ENCODE results near the gene ICAM2. TPM values are rescaled to one million over a fixed set of nuclear protein-coding genes. Genes with fewer than 3 reads are reported as not detected.

Gene ICAM2
- total RNA-seq, 1 donor from 2014 or later: 85.6 TPM

DNA sequence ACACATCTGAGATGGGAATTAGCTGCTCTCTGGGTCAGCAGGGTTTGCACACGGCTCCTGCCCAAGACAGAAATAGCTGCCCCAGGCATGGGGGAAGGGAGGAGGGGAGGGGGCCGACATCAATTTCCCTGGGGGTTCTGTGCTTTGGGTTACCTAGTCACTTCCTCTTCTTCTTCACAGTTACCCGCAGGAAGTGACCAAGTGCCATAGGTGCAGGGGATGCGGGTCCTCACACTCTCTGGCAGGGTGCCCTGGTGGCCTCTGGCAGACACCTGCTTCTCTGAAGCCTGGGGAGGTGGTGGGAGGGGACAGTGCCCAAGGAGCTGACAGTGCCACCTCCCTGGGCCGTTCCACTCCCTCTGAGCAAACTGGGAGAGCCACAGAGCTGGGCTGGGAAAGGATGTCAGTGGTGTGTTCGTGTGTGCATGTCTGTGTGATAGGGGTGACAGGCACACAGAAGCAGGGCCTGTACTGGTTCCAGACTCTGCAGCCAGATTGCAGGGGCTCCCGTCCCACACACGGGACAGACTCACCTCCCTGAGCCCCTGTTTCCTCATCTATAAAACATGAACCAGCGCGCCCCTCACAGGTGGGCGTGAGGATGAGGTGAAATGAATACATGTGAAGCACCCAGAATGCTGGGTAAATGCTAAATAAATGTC is 65.9 kb downstream of the ICAM2 start:
- DNase-seq (ENCODE audit: low spot score): no peak
- H3K27me3 Mint-ChIP-seq (ENCODE audit: low read depth): no peaks in the 10 kb centered on the region
- H3K27ac Mint-ChIP-seq: peak overlapping the region; percentile 79
- H3K36me3 Mint-ChIP-seq (ENCODE audit: low read depth): no peaks in the 10 kb centered on the region
- peaks cover 13% of the 10 kb centered on the region for H3K4me1 Mint-ChIP-seq (ENCODE audit: low read depth)
- no peaks in the 10 kb centered on the region for H3K9me3 Mint-ChIP-seq
- no peak overlapping the region for H3K4me3 Mint-ChIP-seq (ENCODE audit: low read depth)
- intact Hi-C loops (cut with micrococcal nuclease): no loop called here

Other genes with a start within 250 kb of the ICAM2 start
- 70.0 and 73.7 TPM in 2 replicates for gene CCDC47, start 247.0 kb downstream of the ICAM2 start, total RNA-seq
- 138 and 144 TPM in 2 replicates for gene DDX42, start 246.5 kb downstream of the ICAM2 start, total RNA-seq
- 185 and 204 TPM in 2 replicates for gene PSMC5, start 193.2 kb downstream of the ICAM2 start, total RNA-seq
- gene FTSJ3, start 193.0 kb downstream of the ICAM2 start, total RNA-seq: 75.0 and 80.7 TPM in 2 replicates
- gene SMARCD2, start 177.9 kb downstream of the ICAM2 start, total RNA-seq: 129 and 130 TPM in 2 replicates
- gene CSH2, start 147.0 kb downstream of the ICAM2 start, total RNA-seq: not detected in 2 replicates
- gene GH2, start 138.7 kb downstream of the ICAM2 start, total RNA-seq: not detected in 2 replicates
- not detected in 2 replicates for gene CSH1, start 124.1 kb downstream of the ICAM2 start, total RNA-seq
- gene CSHL1, start 109.4 kb downstream of the ICAM2 start, total RNA-seq: not detected in 2 replicates
- not detected in 2 replicates for gene GH1, start 101.8 kb downstream of the ICAM2 start, total RNA-seq
- 28.8 and 33.2 TPM in 2 replicates for gene CD79B, start 88.3 kb downstream of the ICAM2 start, total RNA-seq
- gene SCN4A, start 47.7 kb downstream of the ICAM2 start, total RNA-seq: 0.11 and 0.14 TPM in 2 replicates
- 0.14 and 0.18 TPM in 2 replicates for gene PRR29, start 22.3 kb downstream of the ICAM2 start, total RNA-seq
- 91.0 and 93.4 TPM in 2 replicates for gene ERN1, start 109.5 kb upstream of the ICAM2 start, total RNA-seq
- 20.7 and 22.0 TPM in 2 replicates for gene TEX2, start 242.6 kb upstream of the ICAM2 start, total RNA-seq